Measurements from ENCODE around the gene UBTF. TPM values are rescaled to one million over a fixed set of nuclear protein-coding genes. Genes with fewer than 3 reads are reported as not detected.
"Not testable (repeated sequence)": the region's sequence is repeated elsewhere in the genome, so short reads cannot be mapped to it uniquely, and the experiment has no call there.

UBTF gene
- total RNA-seq, 2 donors from 2014 or later = 42.6 to 59.7 TPM

DNA sequence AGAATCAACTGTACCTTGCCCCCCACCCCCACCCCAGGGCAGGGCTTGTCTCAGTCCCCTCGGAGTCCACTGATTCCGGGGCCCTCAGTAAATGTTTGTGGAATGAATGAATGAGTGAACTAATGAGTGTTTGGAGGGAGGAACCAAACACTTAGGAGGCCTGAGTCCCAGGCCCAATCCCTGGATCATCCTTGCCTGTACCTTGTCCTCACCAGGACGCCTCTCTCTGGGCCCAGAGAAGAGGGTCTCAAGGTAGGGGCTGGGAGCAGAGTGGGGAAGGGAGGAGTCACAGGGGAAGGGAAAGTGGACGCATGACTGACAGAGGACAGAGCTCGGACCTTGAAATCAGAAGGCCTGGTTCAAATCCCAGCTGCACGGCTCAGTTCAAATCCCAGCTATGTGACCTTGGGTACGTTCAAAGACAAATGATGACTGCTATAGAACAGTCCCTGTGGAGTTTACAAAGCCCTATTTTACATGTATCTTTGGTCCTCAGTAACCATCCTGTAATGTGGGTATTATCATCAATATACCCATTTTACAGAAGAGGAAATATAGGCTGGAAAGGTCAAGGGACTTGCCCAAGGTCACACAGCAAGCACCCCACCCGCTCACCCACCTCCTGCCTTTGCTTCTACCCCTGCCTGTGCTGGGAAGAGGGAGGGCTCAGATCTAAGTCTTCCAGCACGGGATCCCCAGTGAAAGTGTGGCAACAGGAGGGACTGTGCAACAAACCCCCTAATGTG is 30.2 kb upstream of the UBTF start:
- no peak for DNase-seq (ENCODE audit: low spot score)
- intact Hi-C loops (cut with DNase I) = no loop called here

DNA sequence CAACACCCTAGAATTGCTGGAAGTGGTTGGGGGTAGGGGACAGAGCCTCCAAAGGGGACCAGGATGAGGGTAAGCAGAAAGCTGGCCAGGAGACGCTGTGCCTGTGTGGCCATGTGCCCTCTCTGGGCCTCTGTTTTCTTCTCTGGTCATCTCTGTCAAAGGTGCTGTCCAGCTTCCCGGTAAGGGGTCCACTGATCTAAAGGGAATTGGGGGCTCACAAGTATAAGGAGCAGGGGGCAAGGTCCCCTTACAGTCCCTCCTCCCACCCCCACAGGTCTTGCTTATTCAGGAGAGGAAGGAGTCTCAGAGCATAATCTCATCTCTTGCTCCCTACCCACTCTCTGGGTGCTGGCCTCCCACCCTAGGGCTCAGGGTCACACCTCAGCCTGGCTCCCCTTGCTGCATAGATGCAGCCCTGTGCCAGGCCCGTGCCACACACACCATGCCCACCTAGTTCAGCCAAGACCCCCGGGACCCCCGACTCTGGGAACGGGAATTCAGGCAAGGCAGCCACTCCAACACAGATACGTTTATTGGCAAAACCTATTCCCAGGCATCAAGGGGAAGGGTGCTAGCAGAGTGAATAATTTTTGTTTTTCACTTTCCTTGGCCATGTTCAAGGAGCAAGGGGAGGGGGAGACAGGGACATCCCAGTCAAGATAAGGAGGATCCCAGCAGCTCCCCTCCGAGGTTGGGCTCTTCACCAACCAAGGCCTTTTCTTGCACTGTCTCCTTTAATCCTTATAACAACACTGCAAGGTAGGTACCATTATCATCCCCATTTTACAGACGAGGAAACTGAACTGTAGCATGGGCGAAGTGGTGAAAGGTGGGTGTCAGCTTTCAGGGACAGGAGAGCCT is 28.6 kb upstream of the UBTF start:
- DNase-seq (ENCODE audit: low spot score) = no peak
- intact Hi-C loops (cut with DNase I) = no loop called here

DNA sequence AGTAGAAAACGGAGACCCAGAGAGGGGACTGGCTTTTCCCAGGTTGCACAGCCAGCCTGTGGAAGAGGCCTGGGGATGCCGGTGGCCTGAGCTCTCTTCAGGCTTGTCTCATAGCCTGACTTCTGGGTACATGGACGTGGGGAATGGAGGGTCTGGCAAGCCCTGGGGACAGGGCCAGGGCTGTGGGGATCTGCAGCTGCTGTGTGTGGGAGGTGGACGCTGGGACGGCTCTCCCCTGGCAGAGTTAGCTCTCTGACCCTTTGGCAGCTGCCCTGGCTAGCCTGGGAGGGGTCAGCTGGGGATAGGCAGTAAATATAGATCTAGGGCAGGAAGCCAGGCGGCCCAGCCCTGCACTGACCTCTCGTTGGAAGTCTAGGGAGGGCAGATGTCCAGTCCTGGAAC is 28.0 kb upstream of the UBTF start:
- DNase-seq (ENCODE audit: low spot score) = no peak
- intact Hi-C loops (cut with DNase I) = no loop called here

DNA sequence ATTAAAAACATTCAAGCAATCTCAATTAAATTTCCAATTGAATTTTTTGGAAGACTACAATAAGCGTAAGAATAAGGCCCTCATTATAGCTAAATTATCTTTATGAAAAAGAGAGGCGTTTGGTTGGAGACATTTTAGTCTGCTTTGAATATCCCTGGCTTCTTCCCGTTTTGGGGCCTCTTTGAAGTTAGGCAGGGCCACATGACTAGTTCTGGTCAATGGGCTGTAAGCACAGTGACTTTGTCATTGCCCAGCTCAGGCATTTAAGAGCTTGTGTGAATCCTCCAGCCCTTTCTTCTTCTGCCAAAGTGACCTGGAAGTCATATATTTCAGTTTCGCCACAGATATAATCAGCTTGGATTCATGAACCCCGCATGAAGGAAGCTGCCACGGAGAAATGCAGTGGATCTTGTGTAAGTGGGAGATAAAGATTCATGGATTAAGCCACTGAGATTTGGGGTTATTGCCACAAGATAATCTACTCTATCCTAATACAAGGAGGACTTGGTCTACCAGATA is 21.7 kb upstream of the UBTF start:
- intact Hi-C loops (cut with DNase I) = no loop called here

DNA sequence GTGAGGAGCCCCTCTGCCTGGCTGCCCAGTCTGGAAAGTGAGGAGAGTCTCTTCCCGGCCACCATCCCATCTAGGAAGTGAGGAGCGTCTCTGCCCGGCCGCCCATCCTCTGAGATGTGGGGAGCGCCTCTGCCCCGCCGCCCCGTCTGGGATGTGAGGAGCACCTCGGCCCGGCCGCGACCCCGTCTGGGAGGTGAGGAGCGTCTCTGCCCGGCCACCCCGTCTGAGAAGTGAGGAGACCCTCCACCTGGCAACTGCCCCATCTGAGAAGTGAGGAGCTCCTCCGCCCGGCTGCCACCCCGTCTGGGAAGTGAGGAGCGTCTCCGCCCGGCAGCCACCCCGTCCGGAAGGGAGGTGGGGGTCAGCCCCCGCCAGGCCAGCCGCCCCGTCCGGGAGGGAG is 18.4 kb upstream of the UBTF start:
- DNase-seq (ENCODE audit: low spot score); intact Hi-C loops (cut with DNase I): not testable (repeated sequence)

More for the DNA sequence above, 21.7 kb upstream of the UBTF start:
- no peak for DNase-seq (ENCODE audit: low spot score)

DNA sequence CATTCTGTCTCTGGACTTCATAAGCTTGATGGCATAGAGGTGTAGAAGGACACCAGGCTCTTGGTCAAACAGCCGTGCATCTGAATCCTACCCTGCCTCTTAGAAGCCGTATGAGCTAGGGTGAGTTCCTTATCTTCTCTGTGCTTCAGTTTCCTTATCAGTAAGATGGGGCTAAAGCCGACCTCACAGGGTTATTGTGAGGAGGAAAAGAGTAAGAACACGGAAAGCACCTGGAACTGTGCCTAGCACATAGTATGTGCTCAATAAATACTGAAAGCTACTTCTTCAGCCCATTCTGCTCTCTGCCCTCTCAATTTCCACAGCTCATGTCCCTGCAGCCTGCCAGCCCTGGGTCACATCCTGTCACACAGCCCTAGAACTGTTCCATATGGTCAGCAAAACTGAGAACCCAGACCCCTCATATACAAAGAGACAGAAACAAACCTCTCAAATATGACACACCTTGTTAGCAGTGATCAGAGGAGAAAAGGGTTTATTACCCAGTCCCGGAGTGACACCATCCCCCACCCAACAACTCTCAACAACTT is 17.0 kb upstream of the UBTF start:
- no peak for DNase-seq (ENCODE audit: low spot score)
- intact Hi-C loops (cut with DNase I) = no loop called here

DNA sequence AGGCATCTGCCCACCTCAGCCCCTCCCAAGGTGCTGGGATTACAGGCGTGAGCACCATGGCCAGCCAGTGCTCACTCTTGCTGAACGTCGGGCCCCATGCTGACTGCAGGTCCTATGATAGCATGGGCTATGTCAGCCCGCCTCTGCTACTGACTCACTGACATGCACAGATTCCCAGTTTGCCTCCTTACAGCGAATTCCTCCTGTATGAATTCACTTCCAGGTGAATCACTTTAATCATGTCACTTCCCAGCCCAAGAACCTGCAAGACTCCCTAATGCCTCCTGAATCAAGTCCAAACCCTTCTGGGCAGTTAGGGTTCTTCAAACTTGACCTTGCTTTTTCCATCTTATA is 16.1 kb upstream of the UBTF start:
- intact Hi-C loops (cut with DNase I) = no loop called here

DNA sequence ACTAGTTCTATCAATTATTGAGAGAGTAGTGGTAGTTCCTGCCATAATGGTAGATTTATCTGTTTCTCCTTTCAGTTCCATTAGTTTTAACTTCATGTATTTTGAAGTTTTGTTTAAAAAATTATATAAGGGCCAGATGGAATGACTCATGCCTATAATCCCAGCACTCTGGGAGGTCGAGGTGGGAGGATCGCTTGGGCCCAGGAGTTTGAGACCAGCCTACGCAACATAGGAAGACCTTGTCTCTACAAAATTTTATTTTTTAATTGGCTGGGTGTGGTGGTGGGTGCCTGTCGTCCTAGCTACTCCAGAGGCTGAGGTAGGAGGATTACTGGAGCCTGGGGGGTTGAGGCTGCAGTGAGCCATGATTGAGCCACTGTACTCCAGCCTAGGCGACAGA is 14.1 kb upstream of the UBTF start:
- DNase-seq (ENCODE audit: low spot score) = no peak
- intact Hi-C loops (cut with DNase I) = no loop called here

More for the DNA sequence above, 16.1 kb upstream of the UBTF start:
- DNase-seq (ENCODE audit: low spot score) = no peak

DNA sequence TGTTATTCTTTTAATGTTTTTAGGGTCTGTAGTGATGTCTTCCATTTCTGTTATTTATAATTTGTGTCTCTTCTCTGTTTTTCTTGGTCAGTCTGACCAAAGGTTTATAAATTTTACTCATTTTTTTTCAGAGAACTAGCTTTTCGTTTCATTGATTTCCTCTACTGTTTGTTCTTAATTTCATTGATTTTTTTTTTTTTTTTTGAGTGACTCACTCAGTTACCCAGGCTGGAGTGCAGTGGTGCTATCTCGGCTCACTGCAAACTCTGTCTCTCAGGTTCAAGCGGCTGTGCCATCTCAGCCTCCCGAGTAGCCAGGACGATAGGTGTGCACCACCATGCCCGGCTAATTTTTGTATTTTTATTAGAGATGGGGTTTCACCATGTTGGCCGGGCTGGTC is 12.6 kb upstream of the UBTF start:
- intact Hi-C loops (cut with DNase I) = no loop called here
- DNase-seq (ENCODE audit: low spot score) = no peak

DNA sequence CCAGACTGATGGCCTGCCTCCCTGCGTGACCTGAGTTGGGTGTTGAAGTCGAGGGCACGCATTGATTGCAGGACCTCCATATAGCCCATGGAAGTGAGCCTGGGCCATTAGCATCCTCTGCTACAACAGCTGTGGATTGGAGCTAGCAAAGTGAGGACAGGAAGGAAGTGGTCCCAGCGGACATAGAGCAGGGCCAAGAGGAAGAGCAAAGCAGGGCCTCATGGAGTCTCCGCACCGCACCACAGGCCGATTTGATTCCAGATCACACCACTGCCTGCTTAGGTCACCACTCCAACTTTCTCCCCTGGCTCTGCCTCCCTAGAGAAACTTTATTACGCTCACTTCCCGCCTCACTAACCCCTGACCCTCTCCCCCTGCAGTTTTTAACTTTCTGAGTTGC is 10.7 kb upstream of the UBTF start:
- intact Hi-C loops (cut with DNase I) = no loop called here
- DNase-seq (ENCODE audit: low spot score) = no peak

DNA sequence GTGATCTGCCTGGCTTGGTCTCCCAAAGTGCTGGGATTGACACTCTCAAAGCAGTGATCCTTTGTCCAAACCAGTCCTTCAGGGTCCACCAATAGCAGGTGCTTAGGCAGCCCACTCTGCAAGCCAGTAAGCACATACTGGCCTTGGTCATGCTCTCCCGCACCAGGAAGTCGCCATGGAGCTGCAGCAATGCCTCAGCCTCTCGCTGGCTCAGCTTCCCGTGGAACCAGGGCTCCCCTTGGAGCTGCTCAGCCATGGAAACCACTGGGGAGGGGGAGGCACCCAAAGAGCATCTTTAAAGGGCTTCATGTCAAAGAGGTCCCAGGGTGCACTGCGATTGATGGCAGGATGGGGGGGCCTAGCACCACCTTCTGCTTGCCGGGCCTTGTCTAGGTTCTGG is 9.6 kb upstream of the UBTF start:
- intact Hi-C loops (cut with DNase I) = no loop called here
- DNase-seq (ENCODE audit: low spot score) = no peak

DNA sequence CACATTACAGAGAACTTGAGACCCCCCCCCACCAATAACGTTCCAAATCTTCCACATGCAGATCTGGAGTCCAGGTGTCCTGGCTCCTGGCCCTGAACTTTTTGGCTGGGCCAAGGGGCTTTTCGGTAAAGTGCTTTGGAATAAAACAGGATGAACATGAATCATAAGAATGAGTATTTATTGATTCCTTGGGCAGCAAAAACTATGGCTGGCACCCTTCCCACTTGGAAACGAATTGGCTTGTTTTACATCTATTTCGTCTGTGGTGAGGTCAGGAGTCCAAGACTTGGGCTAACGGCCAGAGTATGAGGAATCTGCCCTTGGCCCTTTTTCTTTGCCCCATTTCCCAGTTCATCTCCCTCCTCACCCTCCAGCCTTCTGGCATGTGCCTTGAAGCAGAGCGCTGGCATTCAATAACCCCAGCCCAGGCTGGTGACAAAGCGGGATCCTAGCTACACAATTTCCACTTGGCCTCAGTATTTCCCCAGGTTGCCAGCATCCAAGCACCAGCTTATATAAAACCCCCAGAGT is 4.1 kb upstream of the UBTF start:
- DNase-seq (ENCODE audit: low spot score) = no peak

DNA sequence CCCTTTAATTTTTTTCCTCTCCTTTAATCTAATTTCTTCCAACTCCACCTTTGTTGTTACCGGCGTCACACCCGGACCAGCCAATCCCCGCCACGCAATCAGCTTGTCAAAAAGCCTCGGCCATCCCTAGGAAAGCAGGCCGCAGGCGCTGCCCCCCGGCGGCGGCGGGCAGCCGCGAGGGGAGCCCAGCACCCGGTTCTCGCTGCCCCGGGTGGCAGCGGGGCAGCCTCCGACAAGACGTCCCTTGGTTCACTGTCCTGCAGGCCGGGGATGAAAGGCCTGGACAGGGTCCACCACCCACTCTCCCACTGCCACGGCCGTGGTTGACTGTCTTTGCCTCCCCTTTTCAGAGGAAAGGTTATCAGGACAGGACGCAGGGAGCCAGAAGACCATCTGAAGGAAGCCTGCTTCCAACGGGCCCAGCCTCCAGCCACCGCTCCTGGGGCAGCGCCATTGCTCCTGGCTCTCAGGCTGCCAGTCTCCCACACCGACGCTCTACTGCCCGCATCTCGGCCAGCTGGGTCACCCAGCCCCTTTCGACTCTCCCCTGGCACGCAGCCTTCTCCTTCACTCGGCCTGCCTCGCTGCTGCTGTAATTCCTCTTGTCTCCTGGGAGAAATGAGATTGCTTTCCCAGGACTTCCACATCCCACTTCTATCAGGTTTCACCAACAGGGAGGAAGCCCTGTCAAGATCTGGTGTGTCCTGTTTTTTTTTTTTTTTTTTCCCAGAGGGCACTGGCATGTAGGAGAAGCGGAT is 2.8 kb upstream of the UBTF start:
- peak; percentile 91 for DNase-seq (ENCODE audit: low spot score)
- intact Hi-C loops (cut with DNase I) = no loop called here

More for the DNA sequence above, 4.1 kb upstream of the UBTF start:
- intact Hi-C loops (cut with DNase I) = no loop called here

DNA sequence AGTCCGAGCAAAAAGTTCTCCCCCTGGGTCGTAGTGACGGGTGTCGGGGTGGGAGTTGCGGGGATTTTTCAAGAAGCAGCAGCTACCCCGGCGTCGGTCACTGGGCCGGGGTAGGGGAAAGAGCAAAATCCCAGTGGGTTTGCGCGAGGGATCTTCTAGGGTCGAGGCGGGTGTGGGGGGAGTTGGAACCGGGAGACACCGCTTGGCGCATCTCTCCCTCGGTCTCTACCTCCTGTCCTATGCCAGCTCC is 2.3 kb upstream of the UBTF start:
- intact Hi-C loops (cut with DNase I) = no loop called here
- DNase-seq (ENCODE audit: low spot score) = no peak

DNA sequence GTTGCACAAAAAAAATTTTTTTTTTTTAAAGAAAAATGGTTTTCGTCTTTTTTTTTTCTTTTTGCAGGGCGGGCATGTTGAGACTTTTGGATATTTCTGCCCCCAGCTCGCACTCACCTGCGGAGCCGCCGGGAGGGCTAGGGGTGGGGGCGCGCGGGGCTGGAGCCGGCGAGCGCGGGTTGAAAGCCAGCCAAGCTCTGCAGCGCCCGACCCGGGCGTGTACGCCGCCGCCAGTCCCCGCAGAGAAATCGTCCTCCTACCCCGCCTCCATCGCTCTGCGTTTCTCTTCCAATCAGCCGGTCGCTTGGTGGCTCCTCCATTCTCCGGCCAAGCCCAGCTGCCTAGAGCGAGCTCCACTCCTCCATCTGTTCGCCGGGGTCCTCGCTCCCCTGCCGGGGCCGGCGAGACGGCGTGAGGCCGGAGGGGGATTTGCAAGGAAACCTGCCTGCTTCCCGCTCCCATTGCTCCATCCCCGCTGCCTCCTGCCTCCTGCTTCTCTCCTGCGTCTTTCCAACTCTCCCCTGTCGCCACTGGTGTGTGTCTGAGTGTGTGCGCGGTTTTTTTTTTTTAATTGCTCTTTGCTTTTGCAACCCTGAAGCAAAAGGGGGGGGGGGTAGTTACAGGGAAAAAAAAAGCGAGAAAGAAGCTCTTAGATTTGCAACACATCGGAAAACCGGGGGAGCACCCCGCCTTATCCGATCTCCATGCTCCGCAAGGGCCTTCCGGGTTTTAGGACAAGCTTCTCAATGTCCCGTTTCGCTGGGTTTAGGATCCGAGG is 1.8 kb upstream of the UBTF start:
- DNase-seq (ENCODE audit: low spot score) = peak; percentile 92

DNA sequence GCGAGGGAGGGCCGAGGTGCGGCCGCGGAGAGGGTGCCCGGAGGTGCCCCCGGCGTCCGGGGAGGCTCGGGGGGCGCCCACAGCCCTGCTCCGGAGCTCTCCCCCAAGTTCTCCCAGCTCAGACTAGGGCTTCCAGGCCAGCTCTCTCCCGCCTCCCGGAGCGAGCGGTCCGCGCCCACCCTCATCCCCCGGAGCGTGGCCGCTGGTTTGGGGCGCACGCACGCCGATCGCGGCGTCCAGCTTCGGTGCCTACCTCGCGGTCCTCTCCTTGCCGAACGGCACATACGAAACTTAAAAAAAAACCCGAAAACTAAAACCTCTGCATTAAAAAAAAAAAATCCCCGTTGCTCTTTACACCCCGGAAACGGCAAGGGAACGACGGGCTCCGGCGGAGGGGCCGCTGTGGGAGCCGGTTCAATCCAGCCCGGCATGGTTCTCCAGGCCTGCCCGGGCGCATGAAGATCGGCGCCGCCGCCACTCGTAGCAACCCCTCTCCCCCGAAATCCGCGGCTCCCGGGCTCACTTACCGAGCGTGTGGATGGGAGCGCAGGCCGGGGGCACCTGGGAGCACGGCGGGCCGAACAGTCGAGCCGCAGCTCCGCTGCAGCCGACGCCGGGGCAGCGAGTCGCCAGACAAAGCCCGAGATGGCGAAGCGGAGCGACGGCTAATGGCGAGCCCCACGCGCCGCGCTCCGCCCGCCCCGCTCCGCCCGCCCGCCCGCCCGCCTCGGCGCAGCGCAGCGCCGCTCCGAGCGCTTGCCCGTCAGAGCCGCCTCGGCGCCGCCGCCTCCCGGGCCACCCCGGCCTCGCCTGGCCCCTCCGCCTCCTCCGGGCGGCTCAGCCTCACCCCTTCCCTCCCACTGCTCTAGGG is 973 bp upstream of the UBTF start:
- intact Hi-C loops (cut with DNase I) = no loop called here
- peak; percentile 86 for DNase-seq (ENCODE audit: low spot score)

More for the DNA sequence above, 1.8 kb upstream of the UBTF start:
- intact Hi-C loops (cut with DNase I) = no loop called here

DNA sequence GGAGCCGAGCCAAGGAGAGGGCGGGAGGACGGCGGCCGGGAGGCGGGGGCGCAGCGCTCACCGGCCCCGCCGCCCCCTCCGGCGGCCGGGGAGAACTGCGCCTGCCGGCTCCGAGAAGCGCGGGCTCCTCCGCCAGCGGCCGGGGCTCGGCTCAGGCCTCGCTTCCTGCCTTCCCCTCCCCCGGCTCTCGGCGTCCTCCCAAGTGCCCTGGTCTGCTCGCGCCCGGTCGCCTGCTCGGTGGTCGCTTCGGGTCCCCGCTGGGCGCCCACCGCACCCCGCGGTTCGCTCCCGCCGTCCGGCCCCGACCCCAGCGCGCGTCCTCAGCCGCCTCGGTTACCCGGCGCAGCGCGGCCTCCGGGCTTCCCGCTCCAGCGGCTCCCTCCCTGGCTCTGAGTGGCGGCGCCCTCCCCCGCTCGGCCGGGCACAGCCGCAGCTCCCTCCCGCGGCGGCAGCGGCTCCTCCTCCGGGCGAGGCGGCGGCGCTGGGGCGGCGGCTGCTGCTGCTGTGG is 313 bp downstream of the UBTF start:
- intact Hi-C loops (cut with DNase I) = no loop called here
- peak; percentile 93 for DNase-seq (ENCODE audit: low spot score)
